ENCODE measurements around the gene CYTH2.

Gene CYTH2

DNA sequence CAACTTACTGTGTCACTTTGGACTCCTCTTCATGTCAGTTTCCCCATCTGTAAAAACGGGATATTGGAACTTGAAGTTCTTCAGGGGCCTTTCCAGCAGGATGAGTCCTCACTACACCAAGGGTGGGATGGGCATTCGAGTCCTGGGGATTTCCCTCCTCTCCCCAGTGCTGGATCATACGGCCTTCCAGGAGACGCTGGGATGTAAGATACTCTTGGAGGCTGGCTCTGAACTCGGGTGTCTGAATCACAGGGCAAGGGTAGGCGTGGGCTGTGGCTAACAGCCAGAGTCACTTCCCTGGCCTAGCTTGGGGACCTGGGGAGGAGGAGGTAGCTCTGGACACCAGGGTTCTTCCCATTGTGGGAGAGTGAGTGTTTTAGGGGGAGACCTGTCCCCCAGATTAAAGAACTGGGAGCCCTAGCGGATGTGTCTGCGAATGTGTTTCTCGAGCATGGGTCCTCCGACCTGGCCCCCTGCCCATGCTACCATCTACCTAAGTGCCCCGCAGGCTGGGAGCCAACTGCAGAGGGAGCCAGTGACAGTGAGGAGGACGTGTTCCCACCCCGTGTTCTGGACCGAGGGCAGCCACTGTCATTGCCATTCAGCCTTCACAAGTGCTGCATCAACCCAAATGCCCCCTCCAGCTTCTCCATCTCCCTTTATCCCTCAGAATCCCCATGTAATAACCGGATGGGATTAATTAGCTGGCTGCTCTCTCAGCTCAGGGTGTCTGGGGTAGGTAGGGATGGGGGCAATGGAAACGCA lies 2.4 kb upstream of the CYTH2 start:
- no peak overlapping the region for H3K4me3 ChIP-seq (ENCODE audit: low read depth, low read length)
- no peak overlapping the region for H3K27ac ChIP-seq (ENCODE audit: low read depth, low read length)
- H3K4me1 ChIP-seq (ENCODE audit: control insufficient read depth, insufficient read depth, low read length, unreplicated experiment), result peaks cover 15% of the 10 kb centered on the region
- no peaks in the 10 kb centered on the region for H3K27me3 ChIP-seq (ENCODE audit: insufficient read depth, low read length)
- no peaks in the 10 kb centered on the region for H3K36me3 ChIP-seq (ENCODE audit: insufficient read depth, low read length)
- H3K79me2 ChIP-seq (ENCODE audit: control insufficient read depth, insufficient read depth, low read length, unreplicated experiment), result peaks cover 12% of the 10 kb centered on the region
- no peak overlapping the region for H2AFZ ChIP-seq (ENCODE audit: low read length, unreplicated experiment)

DNA sequence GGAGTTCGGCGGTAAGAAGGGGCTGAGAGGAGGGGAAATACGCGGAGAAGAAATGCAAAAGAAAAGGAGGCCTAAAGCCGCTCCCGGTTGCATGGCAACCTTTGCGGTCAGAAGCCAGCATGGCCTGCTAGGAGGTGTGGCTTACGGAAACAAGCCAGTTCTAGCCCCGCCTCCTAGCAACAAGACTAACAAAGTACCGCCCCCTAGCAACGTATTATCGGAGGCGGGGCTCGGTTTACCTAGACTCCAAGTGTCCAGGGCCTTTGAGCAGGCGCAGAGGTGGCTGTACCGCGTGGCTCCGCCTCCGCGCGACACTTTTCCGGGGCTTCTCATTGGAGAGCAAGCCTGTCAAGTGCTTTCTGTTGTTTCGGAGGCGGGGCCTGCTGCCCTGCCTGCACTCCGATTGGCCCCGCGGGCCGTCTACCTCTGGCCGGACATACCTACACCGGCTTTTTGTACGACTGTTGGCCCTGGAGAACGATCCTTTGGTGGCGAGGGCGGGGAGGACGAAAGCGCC lies 339 bp upstream of the CYTH2 start:
- Histone ChIP-seq H2AFZ (ENCODE audit: low read length, unreplicated experiment) (no peak overlapping the region), H3K4me3 (ENCODE audit: low read depth, low read length) (peak overlapping the region; percentile 76), H3K79me2 (ENCODE audit: control insufficient read depth, insufficient read depth, low read length, unreplicated experiment) (peaks cover 12% of the 10 kb centered on the region), H3K27me3 (ENCODE audit: insufficient read depth, low read length) (no peaks in the 10 kb centered on the region), H3K4me1 (ENCODE audit: control insufficient read depth, insufficient read depth, low read length, unreplicated experiment) (peaks cover 15% of the 10 kb centered on the region), H3K36me3 (ENCODE audit: insufficient read depth, low read length) (no peaks in the 10 kb centered on the region), H3K27ac (ENCODE audit: low read depth, low read length) (peak overlapping the region; percentile 75)

DNA sequence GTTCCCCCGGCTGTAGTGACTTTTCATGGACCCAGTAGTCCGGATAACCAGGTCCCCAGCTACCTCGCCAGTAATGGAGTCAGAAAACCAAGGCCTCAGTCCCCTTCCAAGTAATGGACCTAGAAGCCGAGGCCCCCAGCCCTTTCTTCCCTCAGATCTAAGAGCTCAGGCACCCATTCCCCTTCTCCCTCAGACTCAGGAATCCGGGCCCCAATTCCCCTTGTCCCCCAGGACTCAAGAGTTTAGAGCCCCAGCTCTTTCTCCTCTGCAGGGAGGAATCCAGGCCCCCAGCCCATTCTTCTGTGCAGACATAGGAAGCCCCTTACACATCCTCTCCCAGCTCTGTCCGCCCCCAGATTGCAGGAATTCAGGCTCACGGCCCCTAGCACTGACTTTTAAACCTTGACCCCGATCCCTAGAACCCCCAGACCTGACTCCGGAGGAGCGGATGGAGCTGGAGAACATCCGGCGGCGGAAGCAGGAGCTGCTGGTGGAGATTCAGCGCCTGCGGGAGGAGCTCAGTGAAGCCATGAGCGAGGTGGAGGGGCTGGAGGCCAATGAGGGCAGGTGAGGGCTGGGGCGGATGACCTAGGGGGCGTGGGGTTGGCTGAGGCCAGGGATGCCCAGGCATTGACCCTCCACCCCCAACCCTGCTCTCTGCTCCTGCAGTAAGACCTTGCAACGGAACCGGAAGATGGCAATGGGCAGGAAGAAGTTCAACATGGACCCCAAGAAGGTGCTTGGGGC lies 938 bp downstream of the CYTH2 start:
- Histone ChIP-seq H3K4me3 (ENCODE audit: low read depth, low read length) (peak overlapping the region; percentile 76), H3K4me1 (ENCODE audit: control insufficient read depth, insufficient read depth, low read length, unreplicated experiment) (peaks cover 15% of the 10 kb centered on the region), H3K79me2 (ENCODE audit: control insufficient read depth, insufficient read depth, low read length, unreplicated experiment) (peaks cover 12% of the 10 kb centered on the region), H2AFZ (ENCODE audit: low read length, unreplicated experiment) (no peak overlapping the region), H3K27me3 (ENCODE audit: insufficient read depth, low read length) (no peaks in the 10 kb centered on the region), H3K36me3 (ENCODE audit: insufficient read depth, low read length) (no peaks in the 10 kb centered on the region), H3K27ac (ENCODE audit: low read depth, low read length) (no peak overlapping the region)

GRCh38 chr19:48470856-48471255 lies 1.7 kb downstream of the CYTH2 start:
- Histone ChIP-seq H3K27me3 (ENCODE audit: insufficient read depth, low read length) (no peaks in the 10 kb centered on the region), H3K36me3 (ENCODE audit: insufficient read depth, low read length) (no peaks in the 10 kb centered on the region), H3K79me2 (ENCODE audit: control insufficient read depth, insufficient read depth, low read length, unreplicated experiment) (peaks cover 12% of the 10 kb centered on the region), H2AFZ (ENCODE audit: low read length, unreplicated experiment) (no peak overlapping the region), H3K27ac (ENCODE audit: low read depth, low read length) (no peak overlapping the region), H3K4me3 (ENCODE audit: low read depth, low read length) (no peak overlapping the region), H3K4me1 (ENCODE audit: control insufficient read depth, insufficient read depth, low read length, unreplicated experiment) (peaks cover 15% of the 10 kb centered on the region)

DNA sequence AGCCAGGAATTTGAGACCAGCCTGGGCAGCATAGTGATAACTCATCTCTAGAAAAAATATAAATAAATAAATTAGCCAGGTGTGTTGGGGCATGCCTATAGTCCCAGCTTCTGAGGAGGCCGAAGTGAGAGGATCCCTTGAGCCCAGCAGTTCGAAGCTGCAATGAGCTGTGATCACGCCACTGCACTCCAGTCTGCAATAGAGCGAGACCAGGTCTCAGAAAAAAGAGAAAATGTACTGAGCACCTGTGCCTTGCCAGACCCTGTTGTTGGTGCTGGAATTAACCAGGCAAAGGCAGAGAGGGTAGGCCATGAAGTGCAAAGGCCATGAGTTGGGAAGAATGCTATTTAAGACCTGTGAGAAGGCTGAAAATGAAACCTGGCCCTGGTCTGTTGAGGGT lies 2.7 kb downstream of the CYTH2 start:
- no peaks in the 10 kb centered on the region for H3K36me3 ChIP-seq (ENCODE audit: insufficient read depth, low read length)
- H3K27ac ChIP-seq (ENCODE audit: low read depth, low read length), result no peak overlapping the region
- no peak overlapping the region for H3K4me3 ChIP-seq (ENCODE audit: low read depth, low read length)
- peaks cover 12% of the 10 kb centered on the region for H3K79me2 ChIP-seq (ENCODE audit: control insufficient read depth, insufficient read depth, low read length, unreplicated experiment)
- H3K27me3 ChIP-seq (ENCODE audit: insufficient read depth, low read length), result no peaks in the 10 kb centered on the region
- no peak overlapping the region for H2AFZ ChIP-seq (ENCODE audit: low read length, unreplicated experiment)
- peaks cover 9% of the 10 kb centered on the region for H3K4me1 ChIP-seq (ENCODE audit: control insufficient read depth, insufficient read depth, low read length, unreplicated experiment)

- Histone ChIP-seq H3K36me3 (ENCODE audit: insufficient read depth, low read length) (no peaks in the 10 kb centered on the region), H3K79me2 (ENCODE audit: control insufficient read depth, insufficient read depth, low read length, unreplicated experiment) (peaks cover 12% of the 10 kb centered on the region), H3K27ac (ENCODE audit: low read depth, low read length) (no peak overlapping the region), H2AFZ (ENCODE audit: low read length, unreplicated experiment) (no peak overlapping the region), H3K4me1 (ENCODE audit: control insufficient read depth, insufficient read depth, low read length, unreplicated experiment) (peaks cover 7% of the 10 kb centered on the region), H3K4me3 (ENCODE audit: low read depth, low read length) (no peak overlapping the region), H3K27me3 (ENCODE audit: insufficient read depth, low read length) (no peaks in the 10 kb centered on the region)
These were observed 4.2 kb downstream of the CYTH2 start for GRCh38 chr19:48473161-48473966.

DNA sequence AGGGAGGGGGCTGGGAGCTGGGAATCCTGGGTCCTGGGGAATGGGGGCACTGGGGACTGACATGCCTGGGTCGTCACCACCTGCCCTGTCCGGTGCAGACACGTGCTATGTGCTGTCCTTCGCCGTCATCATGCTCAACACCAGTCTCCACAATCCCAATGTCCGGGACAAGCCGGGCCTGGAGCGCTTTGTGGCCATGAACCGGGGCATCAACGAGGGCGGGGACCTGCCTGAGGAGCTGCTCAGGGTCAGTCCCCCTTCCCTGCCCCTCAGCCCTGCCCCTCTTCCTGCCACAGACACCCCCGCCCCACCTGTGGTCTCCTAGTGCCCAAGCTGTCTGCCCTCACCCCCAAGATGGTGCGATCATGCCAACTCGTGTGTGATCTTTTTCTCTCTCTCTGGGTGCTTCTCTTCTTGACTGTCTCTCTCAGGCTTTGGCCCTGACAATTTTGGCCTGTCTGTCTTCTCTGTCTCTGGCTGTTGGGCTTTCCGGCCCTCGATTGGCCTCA lies 5.0 kb downstream of the CYTH2 start:
- H3K4me3 ChIP-seq (ENCODE audit: low read depth, low read length), result no peak overlapping the region
- peaks cover 7% of the 10 kb centered on the region for H3K4me1 ChIP-seq (ENCODE audit: control insufficient read depth, insufficient read depth, low read length, unreplicated experiment)
- H3K27me3 ChIP-seq (ENCODE audit: insufficient read depth, low read length), result no peaks in the 10 kb centered on the region
- peaks cover 12% of the 10 kb centered on the region for H3K79me2 ChIP-seq (ENCODE audit: control insufficient read depth, insufficient read depth, low read length, unreplicated experiment)
- H3K36me3 ChIP-seq (ENCODE audit: insufficient read depth, low read length), result no peaks in the 10 kb centered on the region
- H2AFZ ChIP-seq (ENCODE audit: low read length, unreplicated experiment), result no peak overlapping the region
- H3K27ac ChIP-seq (ENCODE audit: low read depth, low read length), result no peak overlapping the region

DNA sequence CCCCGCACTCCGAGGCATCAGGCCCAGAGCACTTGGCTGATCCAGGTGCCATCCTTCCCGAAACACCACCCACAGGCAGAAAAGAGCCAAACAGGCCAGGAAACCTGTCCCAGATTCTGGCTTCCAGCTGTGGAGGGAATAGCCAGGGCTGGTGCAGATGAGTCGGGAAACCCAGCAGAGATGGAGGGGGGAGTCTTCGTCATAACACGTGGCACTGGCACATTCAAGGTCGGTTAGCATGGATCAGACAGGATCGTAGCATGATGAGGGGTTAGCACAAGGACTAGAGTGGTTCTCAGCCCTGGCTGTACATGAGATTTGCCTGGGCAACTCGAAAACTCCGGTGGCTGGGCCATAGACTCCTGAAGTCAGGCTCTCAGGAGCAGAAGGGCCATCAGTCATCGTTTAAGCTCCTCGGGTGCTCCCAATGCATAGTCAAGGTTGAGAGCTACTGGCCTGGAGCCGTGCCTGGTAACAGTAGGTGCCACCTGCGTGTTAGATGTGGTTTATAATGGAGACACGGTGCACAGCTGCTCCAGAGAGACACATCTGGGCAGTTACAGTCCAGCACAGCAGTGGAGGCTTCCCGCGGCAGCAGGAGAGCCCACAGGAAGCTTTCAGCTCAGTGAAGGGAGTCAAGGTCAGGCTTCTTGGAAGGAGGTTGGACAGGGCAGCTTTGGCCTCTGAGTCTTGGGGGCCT lies 6.3 kb downstream of the CYTH2 start:
- H2AFZ ChIP-seq (ENCODE audit: low read length, unreplicated experiment), result no peak overlapping the region
- no peak overlapping the region for H3K27ac ChIP-seq (ENCODE audit: low read depth, low read length)
- H3K4me3 ChIP-seq (ENCODE audit: low read depth, low read length), result no peak overlapping the region
- H3K4me1 ChIP-seq (ENCODE audit: control insufficient read depth, insufficient read depth, low read length, unreplicated experiment), result peaks cover 1% of the 10 kb centered on the region
- no peaks in the 10 kb centered on the region for H3K27me3 ChIP-seq (ENCODE audit: insufficient read depth, low read length)
- no peaks in the 10 kb centered on the region for H3K36me3 ChIP-seq (ENCODE audit: insufficient read depth, low read length)
- H3K79me2 ChIP-seq (ENCODE audit: control insufficient read depth, insufficient read depth, low read length, unreplicated experiment), result peaks cover 4% of the 10 kb centered on the region

- H3K79me2 ChIP-seq (ENCODE audit: control insufficient read depth, insufficient read depth, low read length, unreplicated experiment), result no peaks in the 10 kb centered on the region
- no peaks in the 10 kb centered on the region for H3K4me1 ChIP-seq (ENCODE audit: control insufficient read depth, insufficient read depth, low read length, unreplicated experiment)
- H3K27ac ChIP-seq (ENCODE audit: low read depth, low read length), result no peak overlapping the region
- no peaks in the 10 kb centered on the region for H3K27me3 ChIP-seq (ENCODE audit: insufficient read depth, low read length)
- H2AFZ ChIP-seq (ENCODE audit: low read length, unreplicated experiment), result no peak overlapping the region
- no peaks in the 10 kb centered on the region for H3K36me3 ChIP-seq (ENCODE audit: insufficient read depth, low read length)
- no peak overlapping the region for H3K4me3 ChIP-seq (ENCODE audit: low read depth, low read length)
These were observed 7.0 kb downstream of the CYTH2 start for GRCh38 chr19:48476176-48476575.
